Suprapubic skin (tissue), 4 donors: Measurements from ENCODE around the gene JRKL.

ENCODE experiments used
- CTCF ChIP-seq, 2 donors: fragments of 200-600 bp in 1 of 2; fragments of 450-650 bp in 1 of 2; sonication (generic) in 1 of 2; IDR thresholded peaks; one replicate each; pipeline ENCODE4 v1.5.1; 2016 to 2019; ENCODE audit warnings: antibody characterized with exemption in 2 of 2, mild to moderate bottlenecking in 1 of 2, moderate library complexity in 1 of 2
- EP300 ChIP-seq: sonication (generic); formaldehyde crosslinking; IDR thresholded peaks from one replicate; pipeline ENCODE4 v1.6.1; 2017; ENCODE audit warnings: antibody characterized with exemption
- POLR2A ChIP-seq, 2 donors: fragments of 450-650 bp; IDR thresholded peaks; one replicate each; pipeline ENCODE4 v1.6.1; 2017; ENCODE audit warnings: antibody characterized with exemption in 2 of 2, mild to moderate bottlenecking in 2 of 2, moderate library complexity in 2 of 2
- POLR2AphosphoS5 ChIP-seq, 3 donors: sonication (generic); formaldehyde crosslinking; IDR thresholded peaks; one replicate each; pipeline ENCODE4 v1.6.1; 2017; ENCODE audit warnings: antibody characterized with exemption in 3 of 3

- no peak for TF ChIP-seq CTCF (IDR thresholded peaks at IDR 0.05)
- TF ChIP-seq POLR2AphosphoS5 (IDR thresholded peaks at IDR 0.05) = no peak
- no peak for TF ChIP-seq POLR2A (IDR thresholded peaks at IDR 0.05)
- TF ChIP-seq EP300 = no peak
These were observed 32.0 kb upstream of the JRKL start for GRCh38 chr11:96357794-96358193.
